Measurements from ENCODE around the gene CHMP2A. TPM values are rescaled to one million over a fixed set of nuclear protein-coding genes. Genes with fewer than 3 reads are reported as not detected.
"Not testable (repeated sequence)": the region's sequence is repeated elsewhere in the genome, so short reads cannot be mapped to it uniquely, and the experiment has no call there.

The CHMP2A gene
- total RNA-seq, 1 donor from 2014 or later: 94.6 TPM

GRCh38 chr19:58516964-58517833, 37.7 kb downstream of the CHMP2A start:
- ATAC-seq (no peak), DNase-seq (ENCODE audit: low spot score) (no peak)
- intact Hi-C loops (cut with DNase I): no loop called here

GRCh38 chr19:58516246-58516836, 38.6 kb downstream of the CHMP2A start:
- intact Hi-C loops (cut with DNase I): no loop called here
- no peak for DNase-seq (ENCODE audit: low spot score)
- ATAC-seq: no peak

GRCh38 chr19:58515259-58515658, 39.6 kb downstream of the CHMP2A start:
- DNase-seq (ENCODE audit: low spot score): no peak
- intact Hi-C loops (cut with DNase I): no loop called here
- ATAC-seq: no peak

GRCh38 chr19:58514564-58515022, 40.3 kb downstream of the CHMP2A start:
- DNase-seq (ENCODE audit: low spot score) (no peak), ATAC-seq (no peak)
- intact Hi-C loops (cut with DNase I): no loop called here

GRCh38 chr19:58513694-58514563, 41.0 kb downstream of the CHMP2A start:
- DNase-seq (ENCODE audit: low spot score) (peak; percentile 92), ATAC-seq (peak; percentile 88)
- intact Hi-C loops (cut with DNase I): no loop called here

GRCh38 chr19:58513213-58513693, 41.7 kb downstream of the CHMP2A start:
- ATAC-seq (peak; percentile 4), DNase-seq (ENCODE audit: low spot score) (no peak)
- intact Hi-C loops (cut with DNase I): no loop called here

GRCh38 chr19:58511353-58512208, 43.3 kb downstream of the CHMP2A start, which contains the start of gene SLC27A5:
TSS of gene SLC27A5 (minus strand) at chr19:58511992. CDS start at chr19:58511955, 37 bp downstream.
- intact Hi-C loops (cut with DNase I): no loop called here
- no peak for ATAC-seq

GRCh38 chr19:58510084-58510862, 44.6 kb downstream of the CHMP2A start:
- intact Hi-C loops (cut with DNase I): no loop called here
- DNase-seq (ENCODE audit: low spot score) (no peak), ATAC-seq (no peak)

More at GRCh38 chr19:58511353-58512208, 43.3 kb downstream of the CHMP2A start, which contains the start of gene SLC27A5:
- no peak for DNase-seq (ENCODE audit: low spot score)

- intact Hi-C loops (cut with DNase I): no loop called here
- no peak for ATAC-seq
- DNase-seq (ENCODE audit: low spot score): no peak
Measured at GRCh38 chr19:58509731-58510083, 45.2 kb downstream of the CHMP2A start.

- DNase-seq (ENCODE audit: low spot score); ATAC-seq; intact Hi-C loops (cut with DNase I): not testable (repeated sequence)
Measured at GRCh38 chr19:58507602-58508223, 47.2 kb downstream of the CHMP2A start.

Small RNA genes lying within 50 kb of the gene (microRNA-seq; reads per million reads assigned to microRNA genes)
- not detected for gene MIR6807

Other genes starting within 250 kb of the CHMP2A start
- 32.9 TPM for gene ERVK3-1, start 249.7 kb downstream of the CHMP2A start, total RNA-seq
- gene ZSCAN22, start 228.1 kb downstream of the CHMP2A start, total RNA-seq: 4.5 TPM
- 13.3 TPM for gene A1BG, start 201.6 kb downstream of the CHMP2A start, total RNA-seq
- 2.0 TPM for gene ZNF497, start 192.4 kb downstream of the CHMP2A start, total RNA-seq
- 2.0 TPM for gene ZNF837, start 174.1 kb downstream of the CHMP2A start, total RNA-seq
- 572 TPM for gene RPS5, start 167.8 kb downstream of the CHMP2A start, total RNA-seq
- not detected for gene RNF225, start 159.4 kb downstream of the CHMP2A start, total RNA-seq
- gene ZNF584, start 146.5 kb downstream of the CHMP2A start, total RNA-seq: 16.0 TPM
- 6.1 TPM for gene ZNF132, start 115.0 kb downstream of the CHMP2A start, total RNA-seq
- 7.5 TPM for gene ZNF324B, start 103.5 kb downstream of the CHMP2A start, total RNA-seq
- gene ZNF324, start 88.0 kb downstream of the CHMP2A start, total RNA-seq: 15.2 TPM
- gene ZNF446, start 78.8 kb downstream of the CHMP2A start, total RNA-seq: 10.3 TPM
- 10.1 TPM for gene SLC27A5, start 43.1 kb downstream of the CHMP2A start, total RNA-seq
- gene ZBTB45, start 35.3 kb downstream of the CHMP2A start, total RNA-seq: 14.9 TPM
- gene TRIM28, start 11.0 kb downstream of the CHMP2A start, total RNA-seq: 168 TPM
- 57.4 TPM for gene UBE2M, start 3.5 kb upstream of the CHMP2A start, total RNA-seq
- gene MZF1, start 18.2 kb upstream of the CHMP2A start, total RNA-seq: 32.4 TPM

All from sciatic nerve (tissue), 2 donors.